ENCODE results near the gene ANXA6. TPM values are rescaled to one million over a fixed set of nuclear protein-coding genes. Genes with fewer than 3 reads are reported as not detected.

ANXA6 gene
- polyA plus RNA-seq, 3 donors: 60.6 to 124 (median 93.5) TPM

DNA sequence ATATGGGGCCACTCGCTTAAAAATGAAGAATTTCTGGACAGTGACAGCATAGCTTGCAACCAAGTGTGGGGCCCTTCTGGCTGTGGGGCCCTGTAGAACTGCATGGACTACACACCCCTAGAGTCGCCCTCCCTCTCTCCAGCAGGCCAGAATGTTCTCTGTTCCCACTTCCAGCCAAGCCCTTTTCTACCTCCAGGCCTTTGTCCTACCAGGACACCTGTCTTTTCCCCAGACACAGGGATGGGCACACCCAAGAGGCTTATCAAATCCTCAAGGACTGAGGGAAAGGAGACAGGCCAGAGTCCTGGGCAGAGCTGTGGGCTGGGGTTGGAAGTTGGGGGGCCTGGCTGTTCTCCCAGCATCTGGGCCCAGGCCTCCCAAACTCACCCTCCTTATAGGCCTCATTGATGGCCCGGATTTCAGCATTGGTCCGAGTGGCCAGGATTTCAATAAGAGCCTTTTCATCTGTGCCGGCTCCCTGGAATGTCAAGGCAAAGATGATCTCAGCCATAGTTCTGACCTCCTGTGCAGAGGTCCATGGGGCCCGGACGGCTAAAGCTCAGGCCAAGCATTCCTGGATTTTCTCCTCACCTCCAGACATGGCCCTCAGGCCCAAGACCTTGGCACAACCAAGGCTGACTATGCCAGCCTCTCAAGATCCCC, 38.5 kb downstream of the ANXA6 start:
- Mint-ChIP-seq H3K9me3 (no peaks in the 10 kb centered on the region), H3K4me1 (peaks cover 10% of the 10 kb centered on the region), H3K4me3 (no peak overlapping the region), H3K36me3 (peaks cover 74 to 82% of the 10 kb centered on the region in 2 donors), H3K27ac (peak overlapping the region in 2 of 7 donors; percentile 60 to 61), H3K27me3 (ENCODE audit: low read depth in 3 of 3) (no peaks in the 10 kb centered on the region)
- intact Hi-C loops (cut with micrococcal nuclease): no loop called here
- TF ChIP-seq CTCF (IDR thresholded peaks at IDR 0.05): no peak
- H2AFZ ChIP-seq (ENCODE audit: insufficient read depth, low read depth, low read length, poor library complexity, severe bottlenecking): no peak overlapping the region
- peaks cover 74 to 89% of the 10 kb centered on the region in 2 donors for H3K36me3 ChIP-seq (replicated peaks in 1 of 2; ENCODE audit: control insufficient read depth in 1 of 2, insufficient read depth in 2 of 2, low read length in 2 of 2)
- no peak overlapping the region for H3K4me2 ChIP-seq (replicated peaks; ENCODE audit: extremely low read depth, low read length, poor library complexity, severe bottlenecking)
- H3K27me3 ChIP-seq (ENCODE audit: control insufficient read depth in 2 of 2, insufficient read depth in 2 of 2, low read length in 2 of 2): no peaks in the 10 kb centered on the region
- WGBS (ENCODE audit: insufficient coverage): 95% methylated on average over 6 of the region's 7 CpGs
- DNase-seq: no peak
- H3K79me2 ChIP-seq (ENCODE audit: insufficient read depth, low read length): peaks cover 13% of the 10 kb centered on the region
- no peaks in the 10 kb centered on the region for H3K9me3 ChIP-seq (replicated peaks in 1 of 2; ENCODE audit: control insufficient read depth in 1 of 2, insufficient read depth in 1 of 2, low read length in 2 of 2)
- peaks cover 33% of the 10 kb centered on the region for H4K20me1 ChIP-seq (ENCODE audit: insufficient read depth, low read length)
- H3K9ac ChIP-seq (ENCODE audit: insufficient read depth, low read length, poor library complexity, severe bottlenecking): no peak overlapping the region
- H3K4me3 ChIP-seq (replicated peaks in 1 of 3; ENCODE audit: low read depth in 2 of 3, low read length in 3 of 3): no peak overlapping the region
- H3K27ac ChIP-seq (ENCODE audit: low read depth in 1 of 2, low read length in 2 of 2): no peak overlapping the region
- peaks cover 6% of the 10 kb centered on the region in 2 donors for H3K4me1 ChIP-seq (ENCODE audit: control insufficient read depth in 1 of 2, insufficient read depth in 2 of 2, low read length in 2 of 2)

- TF ChIP-seq CTCF (IDR thresholded peaks at IDR 0.05): peak; percentile 98
- Histone ChIP-seq H3K9me3 (replicated peaks in 1 of 2; ENCODE audit: control insufficient read depth in 1 of 2, insufficient read depth in 1 of 2, low read length in 2 of 2) (no peaks in the 10 kb centered on the region), H2AFZ (ENCODE audit: insufficient read depth, low read depth, low read length, poor library complexity, severe bottlenecking) (no peak overlapping the region), H3K27me3 (ENCODE audit: control insufficient read depth in 2 of 2, insufficient read depth in 2 of 2, low read length in 2 of 2) (no peaks in the 10 kb centered on the region), H3K4me1 (ENCODE audit: control insufficient read depth in 1 of 2, insufficient read depth in 2 of 2, low read length in 2 of 2) (no peaks in the 10 kb centered on the region), H3K79me2 (ENCODE audit: insufficient read depth, low read length) (peaks cover 3% of the 10 kb centered on the region), H3K4me2 (replicated peaks; ENCODE audit: extremely low read depth, low read length, poor library complexity, severe bottlenecking) (no peak overlapping the region), H3K9ac (ENCODE audit: insufficient read depth, low read length, poor library complexity, severe bottlenecking) (no peak overlapping the region), H4K20me1 (ENCODE audit: insufficient read depth, low read length) (peaks cover 22% of the 10 kb centered on the region), H3K4me3 (replicated peaks in 1 of 3; ENCODE audit: low read depth in 2 of 3, low read length in 3 of 3) (no peak overlapping the region), H3K36me3 (replicated peaks in 1 of 2; ENCODE audit: control insufficient read depth in 1 of 2, insufficient read depth in 2 of 2, low read length in 2 of 2) (peaks cover 51 to 88% of the 10 kb centered on the region in 2 donors), H3K27ac (ENCODE audit: low read depth in 1 of 2, low read length in 2 of 2) (peak overlapping the region in 1 of 2 donors; percentile 44)
- WGBS (ENCODE audit: insufficient coverage): no CpG with 5 or more reads among the region's 7 CpGs
- H3K4me3 Mint-ChIP-seq: no peak overlapping the region
- intact Hi-C loops (cut with micrococcal nuclease): loop anchor here in 1 of 2 donors (1.0 kb wide), 1 partner anchor 64 kb away; no protein-coding TSS in a partner anchor
- no peaks in the 10 kb centered on the region for H3K27me3 Mint-ChIP-seq (ENCODE audit: low read depth in 3 of 3)
- H3K4me1 Mint-ChIP-seq: peaks cover 6% of the 10 kb centered on the region
- peak overlapping the region in 1 of 7 donors; percentile 63 for H3K27ac Mint-ChIP-seq
- no peaks in the 10 kb centered on the region for H3K9me3 Mint-ChIP-seq
- peaks cover 63 to 79% of the 10 kb centered on the region in 2 donors for H3K36me3 Mint-ChIP-seq
- DNase-seq: peak; percentile 55 to 75 (median 74)
These were observed 42.2 kb downstream of the ANXA6 start for GRCh38 chr5:151115272-151115905.

All from CD14-positive monocyte (primary cell).